ENCODE results near the gene GNAS. TPM values are rescaled to one million over a fixed set of nuclear protein-coding genes. Genes with fewer than 3 reads are reported as not detected.

Gene GNAS
- polyA plus RNA-seq, 1 donor, result 3,555 TPM

DNA sequence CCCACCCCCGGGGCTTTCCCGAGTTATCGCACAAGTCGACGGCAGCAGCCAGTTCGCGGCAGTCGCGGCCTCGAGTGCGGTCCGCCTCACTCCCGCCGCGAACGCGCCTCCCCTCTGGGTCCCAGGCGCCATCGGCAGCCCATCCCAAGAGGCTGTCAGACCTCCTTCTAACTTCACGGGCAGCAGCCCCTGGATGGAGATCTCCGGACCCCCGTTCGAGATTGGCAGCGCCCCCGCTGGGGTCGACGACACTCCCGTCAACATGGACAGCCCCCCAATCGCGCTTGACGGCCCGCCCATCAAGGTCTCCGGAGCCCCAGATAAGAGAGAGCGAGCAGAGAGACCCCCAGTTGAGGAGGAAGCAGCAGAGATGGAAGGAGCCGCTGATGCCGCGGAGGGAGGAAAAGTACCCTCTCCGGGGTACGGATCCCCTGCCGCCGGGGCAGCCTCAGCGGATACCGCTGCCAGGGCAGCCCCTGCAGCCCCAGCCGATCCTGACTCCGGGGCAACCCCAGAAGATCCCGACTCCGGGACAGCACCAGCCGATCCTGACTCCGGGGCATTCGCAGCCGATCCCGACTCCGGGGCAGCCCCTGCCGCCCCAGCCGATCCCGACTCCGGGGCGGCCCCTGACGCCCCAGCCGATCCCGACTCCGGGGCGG, 1.6 kb downstream of the GNAS start:
- no peak for DNase-seq (ENCODE audit: low read depth)

DNA sequence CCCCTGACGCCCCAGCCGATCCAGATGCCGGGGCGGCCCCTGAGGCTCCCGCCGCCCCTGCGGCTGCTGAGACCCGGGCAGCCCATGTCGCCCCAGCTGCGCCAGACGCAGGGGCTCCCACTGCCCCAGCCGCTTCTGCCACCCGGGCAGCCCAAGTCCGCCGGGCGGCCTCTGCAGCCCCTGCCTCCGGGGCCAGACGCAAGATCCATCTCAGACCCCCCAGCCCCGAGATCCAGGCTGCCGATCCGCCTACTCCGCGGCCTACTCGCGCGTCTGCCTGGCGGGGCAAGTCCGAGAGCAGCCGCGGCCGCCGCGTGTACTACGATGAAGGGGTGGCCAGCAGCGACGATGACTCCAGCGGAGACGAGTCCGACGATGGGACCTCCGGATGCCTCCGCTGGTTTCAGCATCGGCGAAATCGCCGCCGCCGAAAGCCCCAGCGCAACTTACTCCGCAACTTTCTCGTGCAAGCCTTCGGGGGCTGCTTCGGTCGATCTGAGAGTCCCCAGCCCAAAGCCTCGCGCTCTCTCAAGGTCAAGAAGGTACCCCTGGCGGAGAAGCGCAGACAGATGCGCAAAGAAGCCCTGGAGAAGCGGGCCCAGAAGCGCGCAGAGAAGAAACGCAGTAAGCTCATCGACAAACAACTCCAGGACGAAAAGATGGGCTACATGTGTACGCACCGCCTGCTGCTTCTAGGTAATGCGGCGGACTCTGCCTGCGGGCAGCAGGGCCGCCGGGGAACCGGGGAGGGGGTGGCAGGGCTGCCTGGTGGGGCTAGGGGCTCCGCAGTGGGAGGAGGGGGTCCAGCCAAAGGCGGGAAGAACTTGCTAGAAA, 2.3 kb downstream of the GNAS start:
- DNase-seq (ENCODE audit: low read depth), result no peak

DNA sequence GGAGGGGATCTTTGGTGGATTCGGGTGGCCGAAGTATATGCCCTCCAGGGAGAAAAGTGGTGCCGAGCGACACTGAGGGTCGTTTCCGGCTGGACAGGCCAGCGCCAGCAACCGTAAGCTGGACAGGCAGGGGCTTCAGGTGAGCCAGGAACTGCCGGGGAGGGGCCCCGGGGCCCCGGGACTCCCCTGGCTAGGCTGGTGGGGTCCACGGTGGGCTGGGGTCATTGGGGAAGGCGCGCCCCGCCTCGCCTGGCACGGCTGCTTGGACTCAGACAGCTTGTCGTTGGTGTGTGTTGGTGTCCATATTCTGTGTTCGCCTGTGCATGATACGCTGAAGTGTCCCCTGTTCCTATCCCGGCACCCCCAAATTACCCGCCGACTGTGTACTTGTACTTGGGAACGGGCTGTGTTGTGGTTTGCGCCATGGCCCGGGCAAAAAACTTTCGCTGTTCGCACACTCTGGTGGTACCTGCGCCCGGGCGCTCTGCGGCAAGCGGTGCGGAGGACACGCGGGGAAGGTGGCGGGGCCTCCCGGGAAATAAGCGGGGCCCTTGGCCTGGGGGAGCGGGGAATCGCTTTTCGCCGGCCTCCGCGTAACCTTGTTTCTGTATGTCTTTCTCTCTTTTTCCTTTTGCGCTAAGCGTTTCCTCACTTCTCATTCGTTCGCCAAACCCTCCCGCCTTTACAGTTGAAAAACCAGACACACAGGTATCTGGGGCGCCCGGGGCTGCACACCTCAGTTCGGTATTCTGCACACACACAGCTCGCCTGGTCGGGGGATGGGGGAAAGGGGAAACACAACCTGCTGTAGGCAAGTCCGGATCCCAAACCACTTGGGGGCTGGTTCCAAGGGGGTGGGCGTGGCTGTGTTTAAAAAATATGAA, 3.2 kb downstream of the GNAS start:
- DNase-seq (ENCODE audit: low read depth), result no peak

DNA sequence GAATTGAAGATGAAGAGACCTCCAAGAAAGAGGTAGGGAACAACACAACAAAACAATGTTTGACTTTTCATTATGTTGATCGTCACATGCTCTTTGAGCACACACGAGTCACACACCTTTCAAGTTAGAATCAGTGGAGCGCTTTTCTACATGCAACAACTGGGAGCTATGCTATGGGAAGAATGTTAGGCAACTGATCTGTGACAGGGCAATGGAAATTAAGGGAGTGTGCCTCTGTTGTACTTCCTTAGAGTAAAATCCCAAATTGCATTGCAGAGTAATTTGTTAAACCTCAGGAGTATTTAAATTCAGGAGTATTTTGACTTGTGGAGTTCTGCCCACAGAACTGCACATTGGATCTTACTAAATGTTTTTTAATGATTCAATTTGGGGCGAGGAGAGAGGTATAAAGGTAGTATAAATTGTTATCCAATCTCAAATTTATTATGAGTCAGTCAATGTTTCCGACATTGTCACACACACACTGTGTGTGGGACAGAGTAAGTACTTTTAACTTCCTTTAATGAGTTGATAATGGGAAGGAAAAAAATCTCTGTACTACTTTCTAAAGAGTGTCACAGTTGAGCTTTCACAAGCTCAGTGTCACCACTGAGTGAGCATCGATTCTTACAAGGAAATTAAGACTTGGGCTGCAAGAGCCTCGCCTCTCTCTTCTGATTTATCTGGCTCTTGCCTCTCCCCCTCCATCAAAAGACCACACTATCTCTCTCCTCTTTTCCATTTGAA, 10.7 kb downstream of the GNAS start:
- DNase-seq (ENCODE audit: low read depth), result no peak

DNA sequence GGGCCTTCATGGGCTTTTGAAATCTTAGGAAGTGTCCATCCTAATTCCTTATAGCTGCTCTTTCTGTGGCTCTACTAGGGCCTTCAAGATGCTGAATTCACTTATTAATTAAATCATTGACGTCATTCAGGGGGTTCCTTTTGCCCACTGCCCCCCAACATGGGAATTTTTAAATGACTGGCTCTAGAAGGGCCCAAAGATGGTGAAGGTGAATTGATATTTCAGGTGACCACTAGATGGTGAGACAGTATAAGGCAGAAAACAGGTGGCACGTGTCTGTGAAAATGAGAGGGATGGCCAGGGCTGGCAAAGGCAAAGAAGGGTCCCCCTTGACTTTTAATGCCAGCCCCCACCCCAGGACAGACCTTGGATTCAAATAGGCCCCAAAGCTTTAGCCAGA, 11.8 kb downstream of the GNAS start:
- no peak for DNase-seq (ENCODE audit: low read depth)

DNA sequence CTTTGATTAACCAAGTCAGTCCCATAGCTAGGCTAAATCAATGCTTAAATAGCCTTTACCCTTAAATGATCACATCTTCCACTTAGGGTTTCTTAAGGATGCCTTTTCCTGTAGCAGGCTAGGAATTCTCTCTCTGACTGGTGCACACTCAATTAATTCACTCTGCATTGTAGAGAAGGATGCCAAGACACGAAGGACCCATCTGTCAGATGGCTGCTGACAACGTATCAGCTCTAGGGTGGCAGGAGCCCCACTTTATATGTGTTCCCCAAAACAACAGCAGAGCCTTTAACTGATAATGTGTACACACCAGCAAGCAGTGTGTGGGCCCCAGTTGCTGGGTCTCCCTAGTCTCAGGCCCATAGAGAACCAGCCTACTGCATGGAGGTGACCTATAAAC, 13.3 kb downstream of the GNAS start:
- DNase-seq (ENCODE audit: low read depth), result no peak

DNA sequence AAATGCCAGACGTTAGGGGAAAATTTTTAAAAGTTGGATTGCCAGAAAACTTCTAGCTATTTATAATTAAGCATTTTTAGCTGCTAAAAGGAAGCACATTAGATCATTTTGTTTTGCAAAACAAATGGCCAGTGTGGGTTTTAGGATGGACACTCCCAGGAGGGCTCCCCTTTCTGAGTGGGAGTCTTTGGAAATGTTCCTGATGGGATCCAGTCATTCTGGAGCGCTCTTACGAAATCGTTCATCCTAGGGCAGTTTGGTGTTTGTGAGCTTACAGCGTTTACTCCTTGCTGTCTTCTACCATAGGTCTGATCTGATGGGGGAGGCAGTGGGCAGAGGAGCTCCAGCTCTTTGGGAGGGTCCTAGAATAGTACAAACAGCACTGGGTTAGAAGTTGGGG, 14.7 kb downstream of the GNAS start:
- no peak for DNase-seq (ENCODE audit: low read depth)

DNA sequence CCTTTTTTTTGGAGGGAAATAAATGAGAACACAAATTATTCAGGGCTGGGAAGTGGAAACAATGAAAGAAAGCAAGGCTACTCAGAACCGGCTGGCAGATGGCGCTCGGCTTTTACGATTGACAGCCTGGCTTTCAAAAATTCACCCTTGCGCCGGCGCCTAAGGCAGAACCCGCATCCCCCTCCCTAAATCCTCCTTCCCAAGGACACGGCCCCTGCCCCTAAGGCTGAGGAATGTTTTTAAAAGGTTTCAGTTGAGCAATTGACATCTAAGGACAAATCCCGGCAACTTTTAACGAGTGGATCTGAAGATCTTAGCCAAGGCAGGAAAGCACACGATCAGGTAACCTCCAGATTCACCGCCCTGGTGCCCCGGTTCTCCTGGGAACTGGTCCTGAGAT, 16.3 kb downstream of the GNAS start:
- no peak for DNase-seq (ENCODE audit: low read depth)

DNA sequence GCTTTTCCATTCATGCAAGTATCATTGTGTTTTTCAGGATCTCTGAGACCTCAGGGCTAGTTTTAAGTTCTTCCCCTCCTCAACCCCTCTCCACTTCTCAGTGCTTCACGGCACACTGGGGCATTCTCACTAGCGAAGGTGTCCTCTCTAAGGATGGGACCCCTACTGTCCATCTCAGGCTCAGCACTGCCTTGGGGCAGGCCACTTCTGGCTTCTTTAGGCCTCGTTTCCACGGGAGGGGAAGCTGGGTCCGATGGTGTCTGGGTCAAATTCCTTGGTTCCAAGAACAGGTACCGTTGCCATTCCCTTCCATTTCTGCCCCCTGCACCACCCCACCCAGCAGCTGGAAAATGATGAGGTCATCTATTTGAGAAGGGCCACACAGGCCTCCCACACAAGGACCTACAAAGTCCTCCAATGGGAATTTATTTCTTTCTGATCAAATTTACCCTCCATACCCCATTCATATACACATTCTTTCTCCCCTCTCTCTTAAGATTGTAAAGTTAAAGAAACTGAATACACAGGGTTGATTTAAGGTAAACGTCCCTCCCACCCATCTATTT, 17.2 kb downstream of the GNAS start:
- DNase-seq (ENCODE audit: low read depth), result no peak

DNA sequence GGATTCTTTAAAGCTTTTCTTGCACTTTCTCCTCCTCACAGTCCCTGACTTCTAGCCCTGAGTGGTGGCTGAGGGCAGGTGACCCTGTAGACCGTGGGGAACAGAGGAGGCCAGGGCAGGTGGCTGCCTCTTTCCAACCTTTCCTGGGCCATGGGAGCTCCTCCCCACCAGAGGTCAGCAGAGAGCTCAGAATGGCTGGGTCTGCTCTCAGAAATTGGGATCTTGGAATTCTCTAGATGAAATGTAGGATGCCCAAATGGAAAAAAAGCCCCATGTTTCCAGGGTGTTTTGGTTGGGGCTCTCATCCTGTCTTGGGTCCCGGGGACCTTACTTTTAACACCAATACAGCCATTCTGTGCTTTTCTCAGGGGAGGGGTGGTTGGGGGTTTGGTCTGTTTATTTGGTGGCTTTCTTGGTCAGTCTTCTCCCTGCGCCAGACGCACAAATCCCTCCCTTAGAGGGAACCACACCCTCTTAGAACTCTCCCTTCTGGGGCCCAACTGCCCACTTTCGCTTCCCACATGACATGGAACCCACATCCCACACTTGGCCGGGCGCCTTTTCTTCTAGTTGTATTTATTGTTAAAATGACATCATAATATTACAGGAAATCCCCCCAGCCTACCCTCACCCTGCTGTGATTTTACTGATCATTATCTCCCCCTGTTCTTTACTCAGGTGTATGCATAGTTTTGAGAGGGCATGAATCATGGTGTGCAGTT, 17.9 kb downstream of the GNAS start:
- no peak for DNase-seq (ENCODE audit: low read depth)

DNA sequence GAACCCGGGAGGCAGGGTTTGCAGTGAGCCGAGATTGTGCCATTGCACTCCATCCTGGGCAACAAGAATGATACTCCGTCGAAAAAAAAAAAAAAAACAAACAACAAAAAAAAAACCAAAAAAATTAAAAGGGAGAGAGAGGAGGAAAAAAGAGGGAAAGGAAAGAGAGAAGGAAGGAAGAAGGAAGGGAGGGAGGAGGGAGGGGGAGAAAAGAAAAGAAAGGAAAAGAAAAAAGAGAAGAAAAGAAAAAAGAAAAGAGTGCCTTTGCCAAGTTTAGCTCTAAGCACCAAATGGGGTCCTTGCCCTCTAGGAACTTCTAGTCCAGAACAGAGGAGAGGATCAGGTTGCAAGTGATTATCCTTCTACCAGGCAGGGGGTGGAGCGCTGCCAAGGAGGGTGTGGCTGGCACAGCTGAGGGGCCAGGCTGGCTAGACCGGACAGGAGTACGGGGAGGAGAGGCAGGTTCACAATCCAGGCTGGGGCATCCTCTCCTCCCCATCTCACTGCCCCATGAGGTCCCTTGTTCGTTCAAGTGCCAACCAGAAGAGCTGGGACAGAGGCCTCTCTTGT, 19.1 kb downstream of the GNAS start:
- DNase-seq (ENCODE audit: low read depth), result no peak

DNA sequence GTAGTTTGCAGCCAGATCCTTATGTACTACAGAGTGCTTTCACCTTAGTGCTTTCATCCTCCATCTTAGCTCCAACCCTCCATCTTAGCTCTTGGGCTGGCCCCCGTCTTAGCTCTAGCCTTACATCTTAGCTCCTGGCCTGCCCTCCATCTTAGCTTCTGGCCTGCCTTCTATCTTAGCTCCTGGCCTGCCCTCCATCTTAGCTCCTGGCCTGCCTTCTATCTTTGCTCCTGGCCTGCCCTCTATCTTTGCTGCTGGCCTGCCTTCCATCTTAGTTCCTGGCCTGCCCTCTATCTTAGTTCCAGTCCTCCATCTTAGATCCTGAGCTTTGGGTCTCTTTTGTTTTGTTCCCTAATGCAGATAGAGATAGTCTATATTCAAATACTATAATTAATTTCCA, 22.0 kb downstream of the GNAS start:
- no peak for DNase-seq (ENCODE audit: low read depth)

DNA sequence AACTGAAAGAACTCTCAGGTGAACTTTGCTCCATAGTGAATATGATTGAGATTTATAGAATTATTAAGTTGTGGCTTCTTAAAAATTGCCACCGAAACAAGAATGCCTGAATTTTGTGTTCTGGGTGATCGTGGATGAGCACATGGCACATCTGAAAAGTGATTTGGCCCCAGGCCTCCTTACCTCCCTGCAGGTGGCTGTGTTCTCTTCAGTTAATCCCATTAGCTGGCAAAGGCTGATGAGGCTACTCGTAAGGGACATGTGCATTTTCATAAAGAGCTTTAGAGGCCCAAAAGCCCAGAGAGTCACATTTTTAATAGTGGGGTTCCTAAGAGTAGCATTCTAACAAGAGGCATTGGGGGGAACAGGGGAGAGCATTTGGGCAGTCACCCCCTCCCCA, 22.6 kb downstream of the GNAS start:
- no peak for DNase-seq (ENCODE audit: low read depth)

DNA sequence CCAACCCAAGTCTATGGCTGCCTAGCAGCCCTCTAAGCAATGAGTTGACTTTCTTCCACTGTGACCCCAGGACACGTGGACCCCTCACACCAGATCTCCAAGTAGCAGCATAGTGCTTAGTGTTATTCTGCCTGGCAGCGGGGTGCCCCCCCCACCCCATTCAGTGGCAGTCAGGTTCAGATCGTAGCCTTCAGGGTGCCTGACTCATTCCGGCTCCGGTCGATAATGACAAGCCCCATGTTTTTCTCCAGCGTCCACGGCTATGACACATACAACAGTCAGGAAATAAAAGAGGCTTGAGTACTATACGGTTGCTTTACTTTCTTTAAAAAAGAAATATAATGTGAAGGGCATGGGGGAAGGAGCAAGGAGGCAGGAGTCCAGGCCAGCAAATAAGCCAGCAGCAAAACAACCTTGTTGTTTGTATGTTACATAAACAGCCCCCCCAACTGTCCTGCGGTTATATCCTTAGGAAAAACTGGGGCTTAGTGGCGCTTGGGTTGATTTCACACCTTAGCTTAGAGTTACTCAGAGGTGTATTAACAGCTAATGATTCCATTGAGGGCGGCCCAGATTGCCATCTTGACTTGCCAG, 23.1 kb downstream of the GNAS start:
- no peak for DNase-seq (ENCODE audit: low read depth)

DNA sequence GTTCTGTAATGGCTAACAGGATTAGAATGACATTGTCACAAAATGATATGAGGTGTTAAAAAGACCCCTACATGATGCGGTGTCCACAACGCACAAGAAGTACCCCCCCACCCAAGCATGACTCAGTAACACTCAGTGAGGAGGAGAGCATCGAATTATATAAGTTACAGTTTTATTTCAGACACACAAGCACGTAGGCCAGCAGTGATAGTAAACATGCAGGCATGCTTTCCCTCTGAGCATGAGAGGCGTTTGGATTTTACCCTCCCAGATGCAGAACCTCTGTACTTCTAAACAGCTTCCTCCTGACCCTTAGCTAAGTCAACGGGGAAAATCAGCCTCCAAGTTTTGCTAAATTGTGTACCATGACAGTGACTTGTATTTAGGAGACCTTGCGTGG, 23.9 kb downstream of the GNAS start:
- DNase-seq (ENCODE audit: low read depth), result no peak

DNA sequence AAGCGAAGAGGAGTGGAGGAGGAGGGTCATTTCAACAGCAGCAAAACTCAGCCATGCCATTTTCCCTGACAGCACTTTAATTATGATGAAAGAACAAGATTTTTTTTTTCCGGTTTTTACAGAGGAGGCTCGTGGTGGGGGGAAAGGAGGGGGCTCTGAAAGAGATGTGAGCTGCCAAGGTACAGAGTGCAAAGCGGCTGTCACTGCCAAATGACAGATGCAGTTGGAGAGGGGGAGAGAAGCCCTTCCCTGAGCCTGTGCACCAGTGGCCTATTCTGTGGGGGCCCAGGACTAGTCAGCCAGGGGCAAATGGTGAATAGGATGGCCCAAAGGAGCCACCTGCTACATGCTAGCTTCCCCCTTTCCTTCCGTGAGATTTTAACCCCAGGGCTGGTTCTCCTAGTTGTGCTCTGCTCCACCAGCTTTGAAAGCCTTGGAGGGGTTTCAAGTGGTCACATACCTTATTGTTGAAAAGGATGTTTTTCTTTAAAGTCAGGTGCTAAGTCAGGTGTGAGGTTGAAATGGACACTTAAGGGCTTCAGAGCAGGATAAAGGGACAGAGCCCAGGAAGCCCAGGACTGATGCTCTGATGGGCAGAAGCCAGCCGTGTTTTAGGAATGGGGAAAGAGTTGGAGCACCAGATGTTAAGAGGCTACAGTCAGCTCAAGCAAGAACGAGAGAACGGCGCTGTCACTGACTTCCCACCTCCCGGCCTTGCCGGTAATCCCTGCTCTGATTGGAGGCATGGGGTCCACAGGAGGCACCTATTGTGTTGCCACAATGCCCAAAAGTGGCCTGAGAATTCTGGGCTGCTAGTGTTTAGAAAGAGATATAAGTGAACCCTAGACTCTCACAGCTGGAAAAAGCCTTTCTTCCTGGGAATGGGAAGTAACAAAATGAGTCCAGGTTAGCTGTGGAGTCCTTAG, 24.8 kb downstream of the GNAS start:
- DNase-seq (ENCODE audit: low read depth), result no peak

DNA sequence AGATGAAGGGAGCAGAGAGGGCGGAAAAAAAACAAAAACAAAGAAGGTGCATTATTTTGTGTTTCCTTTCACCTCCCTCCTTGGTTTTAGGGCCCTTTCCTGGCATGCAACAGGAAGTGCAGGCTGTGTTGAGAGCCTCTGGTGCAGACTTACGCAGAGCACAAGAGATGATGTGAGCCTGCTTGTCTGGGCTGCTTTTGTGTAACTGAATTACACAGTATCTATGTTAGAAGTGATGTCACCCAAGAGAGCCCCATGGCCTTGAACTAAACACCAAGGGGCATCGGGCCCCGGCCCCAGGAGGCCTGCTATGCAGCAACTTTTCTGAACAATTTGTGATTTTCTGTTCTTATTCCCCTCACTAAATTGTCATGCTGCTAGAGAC, 25.5 kb downstream of the GNAS start:
- no peak for DNase-seq (ENCODE audit: low read depth)

DNA sequence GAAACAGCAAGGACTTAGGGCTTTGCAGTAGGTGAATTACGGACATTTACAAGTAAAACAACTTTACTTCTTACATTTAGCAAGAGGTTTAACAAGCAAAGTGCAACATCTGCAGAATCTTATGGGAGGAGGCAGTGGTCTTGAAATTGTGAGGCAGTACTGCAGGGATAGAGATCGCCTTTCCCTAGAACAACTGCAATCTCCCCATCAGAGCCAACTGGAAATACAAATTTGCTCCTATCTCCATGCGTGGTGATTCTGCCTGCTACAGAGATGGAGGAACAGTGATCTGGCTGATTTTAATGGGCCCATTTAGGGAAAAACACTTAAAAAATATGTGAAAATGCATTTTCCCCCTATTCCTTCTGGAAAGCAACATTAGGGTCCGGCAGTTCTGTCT, 25.9 kb downstream of the GNAS start:
- no peak for DNase-seq (ENCODE audit: low read depth)

DNA sequence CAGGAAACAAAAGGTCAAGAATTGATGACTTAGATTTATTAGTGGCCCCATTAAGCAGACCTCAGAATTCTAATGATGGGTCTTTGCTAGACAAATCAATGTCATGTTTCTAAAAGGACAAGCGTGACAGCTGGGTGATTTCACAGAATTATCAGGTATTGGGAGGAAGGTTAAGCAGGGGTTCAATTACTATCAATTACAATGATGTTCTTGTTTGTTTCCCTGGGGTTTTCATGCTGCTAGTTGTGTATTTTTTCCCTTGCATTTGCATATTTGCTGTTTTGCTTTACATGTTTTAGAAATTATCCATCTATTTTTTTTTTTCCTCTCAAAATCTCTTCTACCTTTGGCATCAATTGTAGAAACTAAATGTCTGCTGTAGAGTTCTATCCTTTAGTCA, 27.9 kb downstream of the GNAS start:
- DNase-seq (ENCODE audit: low read depth), result no peak
